NK-92 (cell line): ENCODE data around the gene PRR5.
A peak's percentile ranks its signal among the peaks of the same experiment; 100 is the strongest.

Experiments
- DNase-seq: peaks from one replicate; lab custom pipeline; 2025; ENCODE audit not compliant: unreplicated experiment; lab: John Stamatoyannopoulos, UW

Gene PRR5

GRCh38 chr22:44692662-44693007, 9.4 kb upstream of the PRR5 start:
- DNase-seq = no peak

- no peak for DNase-seq
Observed at GRCh38 chr22:44693145-44693544, 8.9 kb upstream of the PRR5 start.

- no peak for DNase-seq
Observed at GRCh38 chr22:44693756-44694155, 8.2 kb upstream of the PRR5 start.

- DNase-seq = peak; percentile 8
Observed at GRCh38 chr22:44697423-44698141, 4.4 kb upstream of the PRR5 start.

GRCh38 chr22:44698531-44699421, 3.2 kb upstream of the PRR5 start:
- DNase-seq = no peak

GRCh38 chr22:44700456-44700855, 1.5 kb upstream of the PRR5 start:
- DNase-seq = no peak

- no peak for DNase-seq
Observed at GRCh38 chr22:44701187-44701790, 715 bp upstream of the PRR5 start.

GRCh38 chr22:44702479-44703198, 635 bp downstream of the PRR5 start:
- DNase-seq = no peak

GRCh38 chr22:44703255-44703870, 1.4 kb downstream of the PRR5 start:
- DNase-seq = no peak

GRCh38 chr22:44704159-44705021, 2.4 kb downstream of the PRR5 start:
- DNase-seq = no peak

GRCh38 chr22:44705022-44705297, 3.0 kb downstream of the PRR5 start:
- DNase-seq = no peak

- no peak for DNase-seq
Observed at GRCh38 chr22:44706488-44706887, 4.5 kb downstream of the PRR5 start.

- DNase-seq = no peak
Observed at GRCh38 chr22:44707178-44707577, 5.2 kb downstream of the PRR5 start.

- DNase-seq = no peak
Observed at GRCh38 chr22:44707752-44708151, 5.7 kb downstream of the PRR5 start.

GRCh38 chr22:44709881-44710392, 7.9 kb downstream of the PRR5 start:
- DNase-seq = no peak

GRCh38 chr22:44710474-44711240, 8.7 kb downstream of the PRR5 start:
- no peak for DNase-seq

GRCh38 chr22:44711241-44711560, 9.2 kb downstream of the PRR5 start:
- DNase-seq = no peak

- no peak for DNase-seq
Observed at GRCh38 chr22:44711690-44712555, 9.9 kb downstream of the PRR5 start.
